NCI-H2227 (cell line): ENCODE data around the gene LMNTD1.
"Not testable (repeated sequence)": the region's sequence is repeated elsewhere in the genome, so short reads cannot be mapped to it uniquely, and the experiment has no call there.

Experiments
- DNase-seq: peaks from one replicate; lab custom pipeline; 2025; ENCODE audit not compliant: unreplicated experiment; lab: John Stamatoyannopoulos, UW

LMNTD1 gene

GRCh38 chr12:25493682-25494081 lies 59.4 kb downstream of the LMNTD1 start:
- no peak for DNase-seq

- DNase-seq, result no peak
These were observed 61.4 kb downstream of the LMNTD1 start for GRCh38 chr12:25491396-25492325.

- DNase-seq, result not testable (repeated sequence)
These were observed 63.9 kb downstream of the LMNTD1 start for GRCh38 chr12:25488956-25489870.

DNA sequence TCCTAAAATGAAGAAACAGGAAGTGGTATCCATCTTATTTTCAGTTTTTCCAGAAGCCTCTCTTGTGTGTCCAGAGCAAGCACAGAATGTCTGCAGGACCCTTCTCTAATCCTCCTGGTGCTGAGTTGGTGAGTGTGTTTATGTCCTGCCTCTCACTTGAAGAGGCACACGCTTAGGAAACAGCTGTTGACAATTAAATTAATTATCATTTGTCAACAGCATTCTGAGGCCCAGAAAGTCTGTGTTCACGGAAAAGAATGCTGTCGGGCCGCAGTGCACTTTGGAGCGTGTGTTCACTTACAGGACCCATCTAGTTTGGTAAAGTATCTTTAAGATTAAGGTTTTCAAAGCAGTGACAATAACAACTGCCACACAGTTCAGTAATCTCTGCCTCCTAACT lies 70.5 kb downstream of the LMNTD1 start:
- DNase-seq, result no peak

- DNase-seq, result no peak
These were observed 72.9 kb downstream of the LMNTD1 start for GRCh38 chr12:25480145-25480544.

GRCh38 chr12:25477217-25477616 lies 75.9 kb downstream of the LMNTD1 start:
- no peak for DNase-seq

DNA sequence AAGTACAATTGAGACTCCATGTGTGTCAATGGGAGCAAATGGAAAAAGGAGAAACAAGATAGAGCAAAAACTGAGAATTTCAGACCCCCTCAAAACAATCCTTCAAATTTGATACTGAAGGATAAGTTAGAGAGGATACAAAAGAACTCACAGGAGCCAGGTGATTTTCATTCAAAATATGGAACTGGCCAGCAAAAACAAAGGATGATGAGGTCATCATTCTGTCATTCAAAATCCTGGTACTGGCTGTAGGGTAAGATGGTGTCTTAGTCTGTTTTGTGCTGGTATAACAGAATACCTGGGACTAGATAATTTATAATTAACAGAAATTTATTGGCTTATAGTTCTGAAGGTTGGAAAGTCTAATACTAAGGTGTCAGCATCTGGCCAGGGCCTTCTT lies 80.6 kb downstream of the LMNTD1 start:
- DNase-seq, result no peak

GRCh38 chr12:25469861-25470260 lies 83.2 kb downstream of the LMNTD1 start:
- DNase-seq, result no peak

DNA sequence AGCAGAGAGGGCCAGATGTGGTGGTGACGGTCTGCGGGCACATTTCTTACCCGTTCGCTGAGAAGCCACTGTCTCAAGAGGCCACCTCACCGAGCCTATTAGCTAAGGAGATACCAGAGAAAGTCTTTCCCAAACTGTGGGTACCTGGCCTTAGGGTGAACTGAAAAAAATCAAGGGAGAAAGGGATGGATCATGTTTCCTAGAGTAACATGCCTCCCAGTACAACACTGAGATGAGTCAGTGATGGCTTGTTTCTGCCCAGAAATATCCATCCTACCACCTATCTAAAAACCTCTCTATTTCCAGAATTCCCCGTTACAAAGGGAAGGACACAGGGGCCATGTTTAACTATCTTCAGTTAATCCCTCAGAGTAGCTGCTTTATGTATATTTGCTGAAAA lies 83.7 kb downstream of the LMNTD1 start:
- no peak for DNase-seq

DNA sequence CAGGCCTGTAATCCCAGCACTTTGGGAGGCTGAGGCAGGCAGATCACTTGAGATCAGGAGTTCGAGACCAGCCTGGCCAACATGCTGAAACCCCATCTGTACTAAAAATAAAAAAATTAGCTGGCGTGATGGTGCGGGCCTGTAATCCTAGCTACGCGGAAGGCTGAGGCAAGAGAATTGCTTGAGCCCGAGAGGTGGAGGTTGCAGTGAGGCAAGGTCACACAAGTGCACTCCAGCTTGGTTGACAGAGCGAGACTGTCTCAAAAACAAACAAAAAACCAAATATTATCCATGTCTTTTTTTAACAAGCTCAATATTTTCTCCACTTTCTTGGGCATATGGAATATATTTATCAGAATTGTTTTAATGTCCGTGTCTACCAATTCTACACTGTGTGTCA lies 89.6 kb downstream of the LMNTD1 start:
- no peak for DNase-seq

- DNase-seq, result no peak
These were observed 90.1 kb downstream of the LMNTD1 start for GRCh38 chr12:25463005-25463404.

- no peak for DNase-seq
These were observed 93.5 kb downstream of the LMNTD1 start for GRCh38 chr12:25459541-25459951.

DNA sequence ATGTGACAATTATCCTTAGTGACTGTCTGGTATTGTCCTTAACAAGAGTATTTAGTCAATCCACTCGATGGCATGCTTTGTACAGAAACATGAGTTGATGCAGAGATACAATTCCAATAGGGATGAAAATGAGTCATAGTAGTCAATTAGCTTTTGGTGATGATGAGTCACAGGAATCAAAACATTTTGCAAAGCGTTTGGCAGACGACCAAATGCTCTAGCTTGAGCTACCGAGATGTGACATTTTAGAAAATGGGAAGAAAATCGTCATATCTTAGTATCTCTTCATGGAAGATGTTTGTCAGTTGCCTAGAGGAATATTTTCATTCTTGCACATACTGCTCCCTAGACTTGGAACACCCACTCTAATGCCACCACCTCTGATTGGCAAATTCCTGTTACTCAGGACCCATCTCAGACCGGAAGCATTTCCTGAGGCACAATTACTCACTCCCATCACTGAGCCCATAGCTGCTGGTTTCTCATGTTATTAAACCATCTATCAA lies 95.0 kb downstream of the LMNTD1 start:
- DNase-seq, result no peak

GRCh38 chr12:25456474-25456873 lies 96.6 kb downstream of the LMNTD1 start:
- DNase-seq, result no peak

GRCh38 chr12:25455696-25456095 lies 97.4 kb downstream of the LMNTD1 start:
- no peak for DNase-seq

DNA sequence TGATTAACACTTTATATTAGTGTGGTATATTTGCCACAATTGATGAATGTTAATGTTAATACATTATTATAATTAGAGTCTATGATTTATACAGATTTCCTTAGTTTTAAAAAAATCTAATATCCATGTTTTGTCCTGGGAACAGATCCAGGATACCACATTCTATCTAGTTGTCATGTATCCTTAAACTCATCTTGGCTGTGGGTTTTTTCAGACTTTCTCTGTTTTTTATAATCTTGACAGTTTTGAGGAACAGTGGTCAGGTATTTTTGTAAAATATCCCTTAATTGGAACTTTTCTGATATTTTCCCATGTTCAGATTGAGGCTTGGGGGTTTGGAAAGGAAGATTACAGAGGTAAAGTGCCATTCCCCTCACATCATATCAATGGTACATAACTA lies 104.1 kb downstream of the LMNTD1 start:
- no peak for DNase-seq

- no peak for DNase-seq
These were observed 106.0 kb downstream of the LMNTD1 start for GRCh38 chr12:25447046-25447445.

GRCh38 chr12:25438638-25439037 lies 114.4 kb downstream of the LMNTD1 start:
- no peak for DNase-seq

- DNase-seq, result peak; percentile 21
These were observed 116.7 kb downstream of the LMNTD1 start for GRCh38 chr12:25436206-25437030.

- no peak for DNase-seq
These were observed 117.7 kb downstream of the LMNTD1 start for GRCh38 chr12:25435431-25435830.

GRCh38 chr12:25434515-25434914 lies 118.6 kb downstream of the LMNTD1 start:
- no peak for DNase-seq
